Tibial nerve (tissue), 4 donors: ENCODE data around the gene SH3BP1. TPM values are rescaled to one million over a fixed set of nuclear protein-coding genes. Genes with fewer than 3 reads are reported as not detected.
A peak's percentile ranks its signal among the peaks of the same experiment; 100 is the strongest.

Experiments used
- DNase-seq, 2 donors: peaks; one replicate each; pipeline ENCODE4 v3.0.0-alpha.2; 2019; ENCODE audit warnings: low spot score in 2 of 2
- H3K27ac ChIP-seq, 4 donors: fragments of 200-600 bp; sonication (generic) in 3 of 4; one replicate each; pipeline ENCODE4 v1.5.1; 2017 to 2019; ENCODE audit warnings: mild to moderate bottlenecking in 1 of 4
- H3K27me3 ChIP-seq, 2 donors: fragments of 200-600 bp; sonication (generic) in 1 of 2; one replicate each; pipeline versions ENCODE4 v1.5.1 to v1.6.0; 2017 to 2019
- H3K36me3 ChIP-seq, 3 donors: fragments of 200-600 bp; sonication (generic); one replicate each; pipeline ENCODE4 v1.5.1; 2018 to 2019
- H3K4me1 ChIP-seq, 4 donors: fragments of 200-600 bp; sonication (generic) in 3 of 4; one replicate each; pipeline ENCODE4 v1.5.1; 2017 to 2019
- H3K4me3 ChIP-seq, 4 donors: fragments of 200-600 bp; sonication (generic) in 3 of 4; one replicate each; pipeline ENCODE4 v1.5.1; 2017 to 2019; ENCODE audit warnings: mild to moderate bottlenecking in 1 of 4, moderate library complexity in 1 of 4
- H3K9me3 ChIP-seq, 4 donors: fragments of 200-600 bp; sonication (generic) in 3 of 4; one replicate each; pipeline ENCODE4 v1.5.1; 2017 to 2019
- CTCF ChIP-seq, 5 experiments: fragments of 200-600 bp in 3 of 5; fragments of 450-650 bp in 2 of 5; sonication (generic) in 3 of 5; IDR thresholded peaks; one replicate each; pipeline ENCODE4 v1.5.1; 2016 to 2019; ENCODE audit warnings: antibody characterized with exemption in 5 of 5, mild to moderate bottlenecking in 3 of 5, moderate library complexity in 2 of 5
- EP300 ChIP-seq, 2 donors: sonication (generic); formaldehyde crosslinking; IDR thresholded peaks; one replicate each; pipeline ENCODE4 v1.6.1; 2017; ENCODE audit warnings: antibody characterized with exemption in 2 of 2, mild to moderate bottlenecking in 1 of 2
- POLR2A ChIP-seq, 2 donors: fragments of 450-650 bp; IDR thresholded peaks; one replicate each; pipeline ENCODE4 v1.6.1; 2017; ENCODE audit warnings: antibody characterized with exemption in 2 of 2, mild to moderate bottlenecking in 2 of 2, moderate library complexity in 2 of 2
- whole genome bisulfite sequencing, 2 donors: methylation state at CpG; one replicate each; pipeline ENCODE4 v1.1.5; 2018; 5-methylcytosine and 5-hydroxymethylcytosine counted together
- total RNA-seq, 4 donors: library from RNA; depleted of rRNA; stranded (reverse); fragments of >200 nt; gene quantifications; one replicate each; pipeline ENCODE4 v1.1.0, GENCODE V29; 2016

SH3BP1 gene
- total RNA-seq, 4 donors from 2014 or later: 7.5 to 19.8 (median 13.9) TPM

- Histone ChIP-seq H3K9me3 (no peaks in the 10 kb centered on the region), H3K4me3 (no peak overlapping the region), H3K4me1 (peaks cover 0 to 80% (median 67%) of the 10 kb centered on the region in 4 donors), H3K27me3 (no peaks in the 10 kb centered on the region), H3K27ac (peak overlapping the region in 3 of 4 donors; percentile 18 to 69 (median 51)), H3K36me3 (peaks cover 0 to 7% (median 0%) of the 10 kb centered on the region in 3 donors)
- TF ChIP-seq EP300 (IDR thresholded peaks at IDR 0.05): no peak
- no peak for TF ChIP-seq CTCF (IDR thresholded peaks at IDR 0.05)
- TF ChIP-seq POLR2A (IDR thresholded peaks at IDR 0.05): no peak
- DNase-seq: no peak
- 45 to 59% methylated on average over 2 to 3 of the region's 3 CpGs for WGBS, 2 donors
These were observed 2.6 kb upstream of the SH3BP1 start for GRCh38 chr22:37636949-37637273.

- no peaks in the 10 kb centered on the region for H3K9me3 ChIP-seq
- DNase-seq: no peak
- H3K4me3 ChIP-seq: peak overlapping the region; percentile 33 to 71 (median 54)
- H3K27me3 ChIP-seq: no peaks in the 10 kb centered on the region
- no peak for TF ChIP-seq POLR2A (IDR thresholded peaks at IDR 0.05)
- TF ChIP-seq EP300 (IDR thresholded peaks at IDR 0.05): no peak
- no peak for TF ChIP-seq CTCF (IDR thresholded peaks at IDR 0.05)
- peak overlapping the region in 3 of 4 donors; percentile 51 to 87 (median 74) for H3K27ac ChIP-seq
- H3K36me3 ChIP-seq: no peaks in the 10 kb centered on the region
- H3K4me1 ChIP-seq: peaks cover 0 to 75% (median 60%) of the 10 kb centered on the region in 4 donors
- 46 to 58% methylated on average over 11 of the region's 11 CpGs for WGBS, 2 donors
These were observed 939 bp upstream of the SH3BP1 start for GRCh38 chr22:37638391-37639069.

GRCh38 chr22:37639771-37640590, 512 bp downstream of the SH3BP1 start:
- Histone ChIP-seq H3K4me1 (peaks cover 0 to 64% (median 46%) of the 10 kb centered on the region in 4 donors), H3K4me3 (peak overlapping the region; percentile 33 to 71 (median 54)), H3K36me3 (peaks cover 0 to 1% (median 0%) of the 10 kb centered on the region in 3 donors), H3K27me3 (no peaks in the 10 kb centered on the region), H3K9me3 (no peaks in the 10 kb centered on the region), H3K27ac (peak overlapping the region in 3 of 4 donors; percentile 51 to 87 (median 74))
- DNase-seq: no peak
- 6 to 8% methylated on average over 20 to 22 of the region's 27 CpGs for WGBS, 2 donors
- no peak for TF ChIP-seq EP300 (IDR thresholded peaks at IDR 0.05)
- no peak for TF ChIP-seq CTCF (IDR thresholded peaks at IDR 0.05)
- TF ChIP-seq POLR2A (IDR thresholded peaks at IDR 0.05): no peak

- peaks cover 0 to 6% (median 0%) of the 10 kb centered on the region in 3 donors for H3K36me3 ChIP-seq
- WGBS, 2 donors: 65 to 69% methylated on average over 13 to 19 of the region's 24 CpGs
- TF ChIP-seq POLR2A (IDR thresholded peaks at IDR 0.05): no peak
- no peak for TF ChIP-seq EP300 (IDR thresholded peaks at IDR 0.05)
- no peak for TF ChIP-seq CTCF (IDR thresholded peaks at IDR 0.05)
- peak overlapping the region in 2 of 4 donors; percentile 50 to 87 for H3K27ac ChIP-seq
- H3K9me3 ChIP-seq: no peaks in the 10 kb centered on the region
- peaks cover 0 to 60% (median 42%) of the 10 kb centered on the region in 4 donors for H3K4me1 ChIP-seq
- no peaks in the 10 kb centered on the region for H3K27me3 ChIP-seq
- no peak for DNase-seq
- H3K4me3 ChIP-seq: peak overlapping the region; percentile 33 to 71 (median 54)
These were observed 1.4 kb downstream of the SH3BP1 start for GRCh38 chr22:37640591-37641560.
